DND-41 (cell line): ENCODE data around the gene TRHDE.

Experiments
- CTCF ChIP-seq: IDR thresholded peaks from 2 replicates; pipeline ENCODE4 v1.5.1; 2012; ENCODE audit warnings: borderline replicate concordance, low read length, moderate library complexity, mild to moderate bottlenecking; ENCODE audit not compliant: poor library complexity, severe bottlenecking; ENCODE audit errors: extremely low read depth
- EZH2 ChIP-seq: IDR thresholded peaks from 3 replicates; pipeline ENCODE4 v1.6.1; 2012; ENCODE audit warnings: borderline replicate concordance, low read depth, mild to moderate bottlenecking, moderate library complexity, low read length, inconsistent platforms; ENCODE audit not compliant: severe bottlenecking

- TF ChIP-seq CTCF (no peak), EZH2 (no peak)
Measured at GRCh38 chr12:72286526-72286925, 14.4 kb downstream of the TRHDE start.
